Prostate gland (tissue), 2 donors: ENCODE data around the gene GPR17. TPM values are rescaled to one million over a fixed set of nuclear protein-coding genes. Genes with fewer than 3 reads are reported as not detected.

ENCODE experiments used
- DNase-seq: peaks from one replicate; pipeline ENCODE4 v3.0.0-alpha.2; 2019; ENCODE audit warnings: low spot score
- H3K27ac ChIP-seq, 2 donors: fragments of 200-600 bp; sonication (generic); 2 replicates each; pipeline ENCODE4 v1.5.1; 2017 to 2019
- H3K27me3 ChIP-seq: fragments of 200-600 bp; sonication (generic); replicated peaks from 2 replicates; pipeline ENCODE4 v1.5.1; 2019; ENCODE audit not compliant: insufficient read depth
- H3K36me3 ChIP-seq, 2 donors: fragments of 200-600 bp; sonication (generic); 1 replicate in 1 of 2; 2 replicates in 1 of 2; pipeline versions ENCODE4 v1.5.1 to v1.8.1; 2017 to 2019
- H3K4me1 ChIP-seq: fragments of 200-600 bp; sonication (generic); replicated peaks from 2 replicates; pipeline ENCODE4 v1.5.1; 2019
- H3K4me3 ChIP-seq, 2 donors: fragments of 200-600 bp; sonication (generic); 2 replicates each; pipeline ENCODE4 v1.5.1; 2017 to 2019
- H3K9me3 ChIP-seq: fragments of 200-600 bp; sonication (generic); 2 replicates; pipeline ENCODE4 v1.5.1; 2017
- CTCF ChIP-seq, 4 experiments: fragments of 200-600 bp in 2 of 4; fragments of 450-650 bp in 2 of 4; sonication (generic) in 2 of 4; IDR thresholded peaks; 1 replicate in 3 of 4; 2 replicates in 1 of 4; pipeline ENCODE4 v1.5.1; 2016 to 2019; ENCODE audit warnings: antibody characterized with exemption in 4 of 4, mild to moderate bottlenecking in 2 of 4, moderate library complexity in 2 of 4
- POLR2A ChIP-seq: fragments of 450-650 bp; IDR thresholded peaks from one replicate; pipeline ENCODE4 v1.6.1; 2016; ENCODE audit warnings: antibody characterized with exemption, mild to moderate bottlenecking
- POLR2AphosphoS5 ChIP-seq: sonication (generic); formaldehyde crosslinking; IDR thresholded peaks from one replicate; pipeline ENCODE4 v1.6.1; 2017; ENCODE audit warnings: antibody characterized with exemption
- WGBS: methylation state at CpG from one replicate; pipeline ENCODE4 v1.1.5; 2018; 5-methylcytosine and 5-hydroxymethylcytosine counted together
- intact Hi-C: fragments of 100-400 bp; cut with DNase I; formaldehyde crosslinking; loops from one replicate; pipeline ENCODE4 v1.14.2; 2022
- total RNA-seq, 2 donors: library from RNA; depleted of rRNA; stranded (reverse); fragments of >200 nt; gene quantifications; one replicate each; pipeline ENCODE4 v1.1.0, GENCODE V29; 2016

The GPR17 gene
- not detected for total RNA-seq

GRCh38 chr2:127645395-127646291, at the start of gene GPR17:
TSS of gene GPR17 (plus strand) at chr2:127646153. CDS start at chr2:127650736, 4,583 bp downstream.
- Histone ChIP-seq H3K27ac (no peak within 1 kb of the TSS), H3K36me3 (no peaks in the 10 kb centered on the region), H3K4me3 (no peak within 1 kb of the TSS), H3K9me3 (no peaks in the 10 kb centered on the region), H3K4me1 (peaks cover 2% of the 10 kb centered on the region), H3K27me3 (no peaks in the 10 kb centered on the region)
- TF ChIP-seq CTCF (IDR thresholded peaks at IDR 0.05) (no peak), POLR2AphosphoS5 (no peak), POLR2A (no peak)
- DNase-seq, result no peak
- intact Hi-C loops, result no loop called here
- WGBS, result 65% methylated on average over 34 of the region's 37 CpGs

- H3K27me3 ChIP-seq, result no peaks in the 10 kb centered on the region
- intact Hi-C loops, result no loop called here
- H3K9me3 ChIP-seq, result no peaks in the 10 kb centered on the region
- DNase-seq, result no peak
- H3K4me1 ChIP-seq, result no peaks in the 10 kb centered on the region
- no peak overlapping the region for H3K27ac ChIP-seq
- H3K36me3 ChIP-seq, result no peaks in the 10 kb centered on the region
- no peak for TF ChIP-seq POLR2A
- no peak for TF ChIP-seq POLR2AphosphoS5
- no peak for TF ChIP-seq CTCF (IDR thresholded peaks at IDR 0.05)
- no peak overlapping the region for H3K4me3 ChIP-seq
- WGBS, result 92% methylated on average over 14 of the region's 14 CpGs
Measured at GRCh38 chr2:127596311-127597045, 49.5 kb upstream of the GPR17 start.

GRCh38 chr2:127597046-127597983, 48.6 kb upstream of the GPR17 start:
- Histone ChIP-seq H3K4me1 (no peaks in the 10 kb centered on the region), H3K9me3 (no peaks in the 10 kb centered on the region), H3K4me3 (no peak overlapping the region), H3K36me3 (no peaks in the 10 kb centered on the region), H3K27me3 (no peaks in the 10 kb centered on the region), H3K27ac (no peak overlapping the region)
- TF ChIP-seq CTCF (IDR thresholded peaks at IDR 0.05) (no peak), POLR2A (no peak), POLR2AphosphoS5 (no peak)
- 76% methylated on average over 17 of the region's 17 CpGs for WGBS
- no peak for DNase-seq
- intact Hi-C loops, result no loop called here

GRCh38 chr2:127597984-127598380, 48.0 kb upstream of the GPR17 start:
- DNase-seq, result no peak
- intact Hi-C loops, result no loop called here
- H3K4me1 ChIP-seq, result no peaks in the 10 kb centered on the region
- no peaks in the 10 kb centered on the region for H3K36me3 ChIP-seq
- H3K27ac ChIP-seq, result no peak overlapping the region
- TF ChIP-seq POLR2A (no peak), POLR2AphosphoS5 (no peak), CTCF (IDR thresholded peaks at IDR 0.05) (no peak)
- WGBS, result 33% methylated on average over 4 of the region's 4 CpGs
- H3K4me3 ChIP-seq, result no peak overlapping the region
- H3K9me3 ChIP-seq, result no peaks in the 10 kb centered on the region
- H3K27me3 ChIP-seq, result no peaks in the 10 kb centered on the region
